ENCODE measurements around the gene LGALS9. TPM values are rescaled to one million over a fixed set of nuclear protein-coding genes. Genes with fewer than 3 reads are reported as not detected.

Gene LGALS9
- total RNA-seq = 5.6 and 12.3 TPM in 2 replicates

DNA sequence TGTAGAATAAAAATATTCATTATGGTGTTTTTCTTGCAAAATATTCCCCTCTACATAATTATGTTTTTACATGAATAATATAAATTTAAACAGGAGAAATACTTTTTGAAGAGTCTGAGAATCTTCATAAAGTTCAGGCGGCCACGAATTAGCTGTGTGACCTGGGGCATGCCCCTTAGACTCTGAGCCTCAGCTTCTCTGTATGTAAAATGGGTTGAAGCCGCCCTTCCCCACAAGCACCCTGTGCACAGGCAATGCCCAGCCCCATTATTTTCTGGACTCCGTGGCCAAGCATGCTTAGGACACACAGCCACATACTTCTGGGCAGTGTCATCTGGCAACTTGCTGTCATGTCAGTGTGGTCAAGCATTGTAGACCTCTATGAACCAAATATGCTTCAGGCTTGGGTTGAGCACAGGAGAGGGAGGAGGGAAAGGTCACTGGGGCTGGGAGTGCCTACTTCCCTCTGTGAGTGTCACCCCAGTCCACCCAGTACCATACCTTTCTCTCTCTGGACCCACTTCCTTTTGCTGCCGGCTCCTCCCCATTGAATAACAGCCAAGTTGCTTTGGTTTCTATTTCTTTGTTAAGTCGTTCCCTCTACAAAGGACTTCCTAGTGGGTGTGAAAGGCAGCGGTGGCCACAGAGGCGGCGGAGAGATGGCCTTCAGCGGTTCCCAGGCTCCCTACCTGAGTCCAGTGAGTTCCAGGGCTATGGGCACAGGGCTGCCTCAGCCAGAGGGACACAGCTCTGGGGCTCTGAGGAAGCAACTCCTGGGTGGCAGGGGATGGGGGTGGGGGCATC is at the start of gene LGALS9:
Gene LGALS9, plus strand, starts transcription at position 582 of the 804 bp plus-strand sequence. Its CDS starts 78 bp downstream, at position 660.

Small RNAs within 50 kb of the gene (small RNA-seq; reads per million reads assigned to genes)
- not detected for gene AC015688.1
- gene AC015688.2 = not detected
- gene AC015688.5 = not detected
- gene CPDP1 = not detected

Other genes with a start within 250 kb of the LGALS9 start
- 50.7 and 65.6 TPM in 2 replicates for gene KSR1, start 174.7 kb upstream of the LGALS9 start, total RNA-seq
- not detected in 2 replicates for gene NOS2, start 169.3 kb downstream of the LGALS9 start, total RNA-seq

All from thoracic aorta endothelial cell (primary cell).